Measurements from ENCODE around the gene R3HDM2. TPM values are rescaled to one million over a fixed set of nuclear protein-coding genes. Genes with fewer than 3 reads are reported as not detected.

R3HDM2 gene
- polyA plus RNA-seq, 1 experiment: 20.0 TPM

DNA sequence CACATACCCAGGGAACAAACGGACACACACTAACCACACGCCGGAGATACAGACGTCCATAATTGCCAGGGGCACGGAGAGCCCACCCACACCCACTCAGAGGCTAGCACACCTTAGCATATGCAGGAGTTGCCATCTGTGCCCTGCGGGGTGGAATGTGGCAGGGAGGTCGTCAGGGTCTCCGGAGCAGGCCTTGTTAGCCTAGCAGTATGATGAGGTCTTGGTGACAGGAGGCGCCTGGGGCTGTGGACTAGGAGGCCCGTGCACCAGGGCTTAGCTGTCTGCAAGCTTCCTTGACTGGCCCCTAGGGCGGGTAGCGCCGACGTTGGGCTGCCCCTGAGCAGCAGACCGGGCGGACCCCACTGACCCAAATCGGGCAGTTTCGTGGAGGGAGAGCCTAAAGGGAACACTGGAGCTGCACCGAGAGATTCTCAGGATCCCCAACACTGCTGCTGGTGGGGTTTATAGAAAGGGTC lies 189.9 kb downstream of the R3HDM2 start:
- H3K9me3 ChIP-seq (ENCODE audit: control insufficient read depth, insufficient read depth, low read length): peaks cover 3% of the 10 kb centered on the region; the same call in 1 of the 2 replicates
- peak overlapping the region; percentile 68 for H3K4me3 ChIP-seq (ENCODE audit: low read depth, low read length)
- no peak overlapping the region for H3K27ac ChIP-seq (ENCODE audit: low read depth, low read length)
- H3K27me3 ChIP-seq (ENCODE audit: control insufficient read depth, insufficient read depth, low read length): peaks cover 20% of the 10 kb centered on the region
- ChIA-PET POLR2A (interaction anchor here (4.5 kb wide), 1 partner anchor 11 kb away, joined by 58 read pairs; the partner anchor contains the start of gene SHMT2), CTCF (interaction anchor here (0.6 to 10.5 kb wide), 9 partner anchors 8 to 218 kb away, joined by 3 to 161 read pairs (median 5); partner anchors contain the start of genes NEMP1, NXPH4, SHMT2 and STAC3)
- no peak for DNase-seq (ENCODE audit: low read depth, low spot score)
- TF ChIP-seq CTCF (IDR thresholded peaks at IDR 0.05; ENCODE audit: low read depth, low read length): peak; percentile 2; the same call in 1 of the 2 replicates

- ChIA-PET CTCF (interaction anchor here (1.1 to 10.5 kb wide), 9 partner anchors 7 to 218 kb away, joined by 3 to 161 read pairs (median 7); partner anchors contain the start of genes NXPH4, SHMT2 and STAC3), POLR2A (interaction anchor here (0.6 to 4.5 kb wide), 4 partner anchors 10 to 223 kb away, joined by 3 to 58 read pairs (median 4); partner anchors contain the start of gene SHMT2)
- DNase-seq (ENCODE audit: low read depth, low spot score): no peak
- Histone ChIP-seq H3K9me3 (ENCODE audit: control insufficient read depth, insufficient read depth, low read length) (peaks cover 3% of the 10 kb centered on the region; the same call in 1 of the 2 replicates), H3K27me3 (ENCODE audit: control insufficient read depth, insufficient read depth, low read length) (peaks cover 20% of the 10 kb centered on the region), H3K4me3 (ENCODE audit: low read depth, low read length) (peak overlapping the region; percentile 68), H3K27ac (ENCODE audit: low read depth, low read length) (peak overlapping the region; percentile 89)
- TF ChIP-seq CTCF (IDR thresholded peaks at IDR 0.05; ENCODE audit: low read depth, low read length): 0 out of 2 replicates have a peak, but pooled peaks have one; percentile 1
Measured at GRCh38 chr12:57240066-57240921, 190.5 kb downstream of the R3HDM2 start.

GRCh38 chr12:57239587-57240065 lies 191.2 kb downstream of the R3HDM2 start:
- peak overlapping the region; percentile 68 for H3K4me3 ChIP-seq (ENCODE audit: low read depth, low read length)
- ChIA-PET CTCF (interaction anchor here (0.7 to 10.5 kb wide), 10 partner anchors 9 to 213 kb away, joined by 3 to 161 read pairs (median 6); partner anchors contain the start of genes NXPH4, SHMT2 and STAC3), POLR2A (interaction anchor here (0.6 to 4.5 kb wide), 3 partner anchors 10 to 223 kb away, joined by 3 to 58 read pairs (median 4); partner anchors contain the start of gene SHMT2)
- peaks cover 20% of the 10 kb centered on the region for H3K27me3 ChIP-seq (ENCODE audit: control insufficient read depth, insufficient read depth, low read length)
- H3K27ac ChIP-seq (ENCODE audit: low read depth, low read length): peak overlapping the region; percentile 89
- peaks cover 3% of the 10 kb centered on the region; the same call in 1 of the 2 replicates for H3K9me3 ChIP-seq (ENCODE audit: control insufficient read depth, insufficient read depth, low read length)
- DNase-seq (ENCODE audit: low read depth, low spot score): no peak
- no peak for TF ChIP-seq CTCF (IDR thresholded peaks at IDR 0.05; ENCODE audit: low read depth, low read length)

GRCh38 chr12:57238854-57239554 lies 191.8 kb downstream of the R3HDM2 start:
- ChIA-PET CTCF (interaction anchor here (0.7 to 10.5 kb wide), 9 partner anchors 9 to 170 kb away, joined by 3 to 161 read pairs (median 6); partner anchors contain the start of genes NXPH4, SHMT2 and STAC3), POLR2A (interaction anchor here (0.7 to 4.5 kb wide), 3 partner anchors 9 to 104 kb away, joined by 3 to 58 read pairs (median 4); partner anchors contain the start of gene SHMT2)
- TF ChIP-seq CTCF (IDR thresholded peaks at IDR 0.05; ENCODE audit: low read depth, low read length): peak; percentile 100
- peaks cover 3% of the 10 kb centered on the region; the same call in 1 of the 2 replicates for H3K9me3 ChIP-seq (ENCODE audit: control insufficient read depth, insufficient read depth, low read length)
- peak overlapping the region; percentile 68 for H3K4me3 ChIP-seq (ENCODE audit: low read depth, low read length)
- DNase-seq (ENCODE audit: low read depth, low spot score): peak; percentile 72
- peaks cover 20% of the 10 kb centered on the region for H3K27me3 ChIP-seq (ENCODE audit: control insufficient read depth, insufficient read depth, low read length)
- peak overlapping the region; percentile 89 for H3K27ac ChIP-seq (ENCODE audit: low read depth, low read length)
